ENCODE measurements around the gene KANK4. TPM values are rescaled to one million over a fixed set of nuclear protein-coding genes. Genes with fewer than 3 reads are reported as not detected.

Gene KANK4
- total RNA-seq, 2 donors from 2014 or later: 0.46 to 0.70 TPM

- Histone ChIP-seq H3K27me3 (ENCODE audit: control insufficient read depth, insufficient read depth, low read length, poor library complexity, severe bottlenecking) (no peaks in the 10 kb centered on the region), H3K27ac (ENCODE audit: low read depth, low read length) (no peak overlapping the region), H3K4me1 (ENCODE audit: control insufficient read depth, insufficient read depth, low read length) (no peaks in the 10 kb centered on the region), H3K9me3 (ENCODE audit: control insufficient read depth, low read length) (no peaks in the 10 kb centered on the region), H3K36me3 (ENCODE audit: control insufficient read depth, insufficient read depth, low read length) (no peaks in the 10 kb centered on the region), H3K9ac (ENCODE audit: extremely low read depth, low read length, poor library complexity, severe bottlenecking) (no peak overlapping the region), H3K4me3 (ENCODE audit: low read length) (no peak overlapping the region)
- no peaks in the 10 kb centered on the region for H3K9me3 Mint-ChIP-seq
- WGBS, 2 experiments (ENCODE audit: insufficient coverage in 1 of 2, insufficient read length in 1 of 2): 93 to 98% methylated on average over 8 of the region's 8 CpGs
- DNase-seq: peak; percentile 20
- peaks cover 19% of the 10 kb centered on the region for H3K4me1 Mint-ChIP-seq
- no peaks in the 10 kb centered on the region for H3K27me3 Mint-ChIP-seq (ENCODE audit: insufficient read depth)
- no peak overlapping the region for H3K4me3 Mint-ChIP-seq
- no peaks in the 10 kb centered on the region for H3K36me3 Mint-ChIP-seq (ENCODE audit: low read depth)
- H3K27ac Mint-ChIP-seq: no peak overlapping the region
- TF ChIP-seq CTCF (conservative IDR thresholded peaks at IDR 0.05): no peak
Measured at GRCh38 chr1:62188111-62188510, 131.1 kb downstream of the KANK4 start.

- Histone ChIP-seq H3K27me3 (ENCODE audit: control insufficient read depth, insufficient read depth, low read length, poor library complexity, severe bottlenecking) (no peaks in the 10 kb centered on the region), H3K9ac (ENCODE audit: extremely low read depth, low read length, poor library complexity, severe bottlenecking) (no peak overlapping the region), H3K9me3 (ENCODE audit: control insufficient read depth, low read length) (no peaks in the 10 kb centered on the region), H3K27ac (ENCODE audit: low read depth, low read length) (no peak overlapping the region), H3K4me3 (ENCODE audit: low read length) (no peak overlapping the region), H3K36me3 (ENCODE audit: control insufficient read depth, insufficient read depth, low read length) (no peaks in the 10 kb centered on the region), H3K4me1 (ENCODE audit: control insufficient read depth, insufficient read depth, low read length) (no peaks in the 10 kb centered on the region)
- 98 to 100% methylated on average over 4 to 5 of the region's 5 CpGs for WGBS, 2 experiments (ENCODE audit: insufficient coverage in 1 of 2, insufficient read length in 1 of 2)
- no peaks in the 10 kb centered on the region for H3K27me3 Mint-ChIP-seq (ENCODE audit: insufficient read depth)
- peak; percentile 22 for DNase-seq
- H3K27ac Mint-ChIP-seq: no peak overlapping the region
- no peaks in the 10 kb centered on the region for H3K9me3 Mint-ChIP-seq
- H3K4me3 Mint-ChIP-seq: no peak overlapping the region
- no peaks in the 10 kb centered on the region for H3K36me3 Mint-ChIP-seq (ENCODE audit: low read depth)
- TF ChIP-seq CTCF (conservative IDR thresholded peaks at IDR 0.05): no peak
- peaks cover 19% of the 10 kb centered on the region for H3K4me1 Mint-ChIP-seq
Measured at GRCh38 chr1:62187548-62187947, 131.7 kb downstream of the KANK4 start.

Other genes with a start within 250 kb of the KANK4 start
- 100 to 1,000 TPM in 1 of 2 donors, 10 to 100 TPM in 1; 66.7 to 200 TPM for gene L1TD1, start 124.6 kb downstream of the KANK4 start, total RNA-seq
- gene USP1, start 117.6 kb upstream of the KANK4 start, total RNA-seq: 10 to 100 TPM; 42.5 to 55.8 TPM

Measured in endodermal cell (in vitro differentiated cells).